Hepatocyte (in vitro differentiated cells): ENCODE measurements around the gene RTP3. TPM values are rescaled to one million over a fixed set of nuclear protein-coding genes. Genes with fewer than 3 reads are reported as not detected.
A peak's percentile ranks its signal among the peaks of the same experiment; 100 is the strongest.

ENCODE experiments used
- DNase-seq: peaks from one replicate; pipeline ENCODE4 v3.0.0-alpha.2; 2016; ENCODE audit warnings: low spot score
- H2AFZ ChIP-seq: fragments of 200-600 bp; sonication (generic); 2 replicates; pipeline ENCODE4 v1.6.0; 2016; ENCODE audit warnings: antibody characterized with exemption, mild to moderate bottlenecking
- H3K27ac ChIP-seq: fragments of 200-600 bp; sonication (generic); 2 replicates; pipeline ENCODE4 v1.5.1; 2016; ENCODE audit warnings: mild to moderate bottlenecking
- H3K27me3 ChIP-seq: fragments of 200-600 bp; sonication (generic); 2 replicates; pipeline ENCODE4 v1.6.1; 2016
- H3K36me3 ChIP-seq: fragments of 200-600 bp; sonication (generic); replicated peaks from 2 replicates; pipeline ENCODE4 v1.5.1; 2016; ENCODE audit warnings: low read depth; ENCODE audit not compliant: insufficient read depth
- H3K4me1 ChIP-seq: fragments of 200-600 bp; sonication (generic); 2 replicates; pipeline ENCODE4 v1.5.1; 2016; ENCODE audit warnings: mild to moderate bottlenecking, moderate library complexity; ENCODE audit not compliant: insufficient read depth
- H3K4me2 ChIP-seq: fragments of 200-600 bp; sonication (generic); 2 replicates; pipeline ENCODE4 v1.6.0; 2016
- H3K4me3 ChIP-seq: fragments of 200-600 bp; sonication (generic); 2 replicates; pipeline ENCODE4 v1.5.1; 2016; ENCODE audit warnings: mild to moderate bottlenecking
- H3K79me2 ChIP-seq: fragments of 200-600 bp; sonication (generic); 2 replicates; pipeline ENCODE4 v1.6.0; 2017; ENCODE audit warnings: mild to moderate bottlenecking
- H3K9me2 ChIP-seq: fragments of 200-600 bp; sonication (generic); replicated peaks from 2 replicates; pipeline ENCODE4 v1.6.0; 2017; ENCODE audit warnings: mild to moderate bottlenecking; ENCODE audit not compliant: insufficient read depth
- H3K9me3 ChIP-seq: fragments of 200-600 bp; sonication (generic); 2 replicates; pipeline ENCODE4 v1.5.1; 2016; ENCODE audit warnings: low read depth, mild to moderate bottlenecking
- H4K20me1 ChIP-seq: fragments of 200-600 bp; sonication (generic); 2 replicates; pipeline ENCODE4 v1.6.0; 2016; ENCODE audit warnings: mild to moderate bottlenecking; ENCODE audit not compliant: insufficient read depth, poor library complexity, severe bottlenecking
- CTCF ChIP-seq: fragments of 200-600 bp; sonication (generic); IDR thresholded peaks from 2 replicates; pipeline ENCODE4 v1.5.1; 2016; ENCODE audit warnings: antibody characterized with exemption, mild to moderate bottlenecking; ENCODE audit not compliant: poor library complexity
- EZH2 ChIP-seq: fragments of 200-600 bp; sonication (generic); IDR thresholded peaks from 2 replicates; pipeline ENCODE4 v1.6.1; 2016; ENCODE audit warnings: antibody characterized with exemption, mild to moderate bottlenecking, borderline replicate concordance
- EZH2phosphoT487 ChIP-seq: fragments of 200-600 bp; sonication (generic); IDR thresholded peaks from one replicate; pipeline ENCODE4 v1.6.1; 2018; ENCODE audit warnings: antibody characterized with exemption, mild to moderate bottlenecking, low read depth, moderate library complexity; ENCODE audit not compliant: unreplicated experiment, severe bottlenecking
- WGBS: methylation state at CpG from one replicate; pipeline ENCODE4 v1.1.6; 2016; ENCODE audit warnings: low lambda C conversion rate; ENCODE audit errors: missing lambda C conversion rate; 5-methylcytosine and 5-hydroxymethylcytosine counted together
- polyA plus RNA-seq: library from polyadenylated mRNA; unstranded; fragments of >200 nt; fragmentation: Nextera tagmentation; extraction: Ambion mirVana; gene quantifications from 2 replicates; pipeline ENCODE4 v1.2.1, GENCODE V29; 2016
- total RNA-seq: library from RNA; depleted of rRNA; stranded (reverse); fragments of >200 nt; gene quantifications from 2 replicates; pipeline ENCODE4 v1.2.3, GENCODE V29; 2014

RTP3 gene
- total and polyA plus RNA-seq, 2 experiments from 2014 or later = 1.8 to 2.0 TPM

- Histone ChIP-seq H3K9me2 (no peaks in the 10 kb centered on the region), H3K4me2 (no peak overlapping the region), H3K27ac (no peak overlapping the region), H4K20me1 (no peaks in the 10 kb centered on the region), H3K4me3 (no peak overlapping the region), H3K36me3 (no peaks in the 10 kb centered on the region), H3K27me3 (no peaks in the 10 kb centered on the region), H3K9me3 (no peaks in the 10 kb centered on the region), H2AFZ (no peak overlapping the region), H3K4me1 (peaks cover 11% of the 10 kb centered on the region), H3K79me2 (no peaks in the 10 kb centered on the region)
- peak; percentile 2 for DNase-seq
- 91% methylated on average over 6 of the region's 6 CpGs for WGBS
- TF ChIP-seq EZH2phosphoT487 (no peak), CTCF (no peak), EZH2 (no peak)
These were observed 17.1 kb upstream of the RTP3 start for GRCh38 chr3:46480491-46481195.

GRCh38 chr3:46481636-46482035 is 16.1 kb upstream of the RTP3 start:
- no peak overlapping the region for H2AFZ ChIP-seq
- no peaks in the 10 kb centered on the region for H3K79me2 ChIP-seq
- no peak for DNase-seq
- 95% methylated on average over 4 of the region's 4 CpGs for WGBS
- no peaks in the 10 kb centered on the region for H3K9me2 ChIP-seq
- no peak overlapping the region for H3K27ac ChIP-seq
- H3K9me3 ChIP-seq = no peaks in the 10 kb centered on the region
- H3K36me3 ChIP-seq = no peaks in the 10 kb centered on the region
- H3K4me3 ChIP-seq = no peak overlapping the region
- H3K4me2 ChIP-seq = no peak overlapping the region
- peaks cover 12% of the 10 kb centered on the region for H3K4me1 ChIP-seq
- TF ChIP-seq CTCF (no peak), EZH2phosphoT487 (no peak), EZH2 (no peak)
- no peaks in the 10 kb centered on the region for H3K27me3 ChIP-seq
- H4K20me1 ChIP-seq = no peaks in the 10 kb centered on the region

DNA sequence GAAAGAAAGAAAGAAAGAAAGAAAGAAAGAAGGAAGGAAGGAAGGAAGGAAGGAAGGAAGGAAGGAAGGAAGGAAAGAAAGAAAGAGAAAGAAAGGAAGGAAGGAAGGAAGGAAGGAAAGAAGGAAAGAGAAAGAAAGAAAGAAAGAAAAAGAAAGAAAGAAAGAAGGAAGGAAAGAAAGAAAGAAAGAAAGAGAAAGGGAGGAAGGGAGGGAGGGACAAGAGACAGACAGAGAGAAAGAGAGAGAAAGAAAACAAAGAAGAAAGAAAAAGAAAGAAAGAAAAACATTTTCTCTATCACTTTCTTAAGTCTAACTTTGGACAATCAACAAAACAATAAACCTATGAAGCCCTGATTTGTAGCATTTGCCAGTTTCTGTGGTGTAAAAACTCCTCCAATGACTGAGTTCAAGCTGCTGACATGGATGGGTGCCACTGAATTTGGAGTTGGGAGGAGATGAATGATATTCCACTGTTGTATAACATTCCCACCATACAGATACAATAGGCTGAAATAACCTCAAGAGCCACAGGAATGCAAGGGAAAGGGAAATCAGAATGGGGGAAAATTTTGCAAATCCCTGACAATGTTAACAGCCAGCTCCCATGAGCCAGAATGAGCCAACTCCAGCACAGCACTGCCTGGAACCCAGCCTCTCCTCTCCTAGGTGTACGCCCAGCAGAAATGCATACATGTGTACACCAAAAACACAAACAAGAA is 15.0 kb upstream of the RTP3 start:
- Histone ChIP-seq H3K27me3 (no peaks in the 10 kb centered on the region), H2AFZ (no peak overlapping the region), H3K27ac (no peak overlapping the region), H3K36me3 (no peaks in the 10 kb centered on the region), H3K4me2 (no peak overlapping the region), H4K20me1 (no peaks in the 10 kb centered on the region), H3K9me3 (no peaks in the 10 kb centered on the region), H3K9me2 (no peaks in the 10 kb centered on the region), H3K79me2 (no peaks in the 10 kb centered on the region), H3K4me3 (no peak overlapping the region), H3K4me1 (peaks cover 12% of the 10 kb centered on the region)
- 94% methylated on average over 1 of the region's 1 CpG for WGBS
- DNase-seq = no peak
- TF ChIP-seq CTCF (no peak), EZH2 (no peak), EZH2phosphoT487 (no peak)
